ENCODE results near the gene SYTL1. TPM values are rescaled to one million over a fixed set of nuclear protein-coding genes. Genes with fewer than 3 reads are reported as not detected.

SYTL1 gene
- total and polyA plus RNA-seq, 9 of the 15 experiments (the other 6 are each of a cell fraction or from before 2014, with no cell fraction given): 0.04 to 9.3 (median 1.7) TPM

DNA sequence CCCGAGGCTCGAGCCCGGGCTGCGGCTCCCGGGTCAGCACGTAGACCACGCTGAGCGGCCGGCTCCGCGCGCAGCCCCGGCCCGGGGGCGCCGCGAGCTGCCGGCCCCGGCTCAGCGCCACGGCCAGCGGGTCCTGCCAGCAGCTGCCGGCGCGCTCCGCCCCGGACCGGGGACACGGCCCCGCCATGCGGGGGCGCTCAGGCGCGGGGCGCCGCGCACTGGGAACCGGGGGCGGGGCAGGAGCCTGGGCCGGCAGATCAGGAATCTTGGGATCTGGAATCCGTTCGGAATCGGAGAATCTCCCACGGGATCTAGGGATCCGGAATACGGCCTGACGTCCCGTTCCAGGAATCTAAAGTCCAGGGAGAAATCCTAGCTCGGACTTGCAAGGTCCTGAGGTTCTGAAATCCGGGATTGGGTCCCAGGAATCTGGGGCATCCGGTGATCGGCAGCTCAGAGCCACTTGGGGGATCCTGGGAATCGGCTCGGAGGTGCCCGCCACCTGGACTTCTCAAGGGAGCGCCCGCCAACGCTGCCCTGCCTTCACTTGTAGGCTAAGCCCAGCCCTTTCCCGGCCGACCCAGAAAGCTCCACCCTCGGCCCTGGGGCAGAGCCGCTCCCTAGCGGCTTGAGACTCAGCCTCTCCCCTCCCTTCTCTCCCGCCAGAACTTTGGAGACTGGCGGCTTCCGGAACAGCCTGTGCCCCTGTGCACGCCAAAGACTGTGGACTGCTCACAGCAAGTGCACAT lies 24.8 kb downstream of the SYTL1 start, which contains the start of gene MAP3K6 (continued):
- TF ChIP-seq, protein P1, sequence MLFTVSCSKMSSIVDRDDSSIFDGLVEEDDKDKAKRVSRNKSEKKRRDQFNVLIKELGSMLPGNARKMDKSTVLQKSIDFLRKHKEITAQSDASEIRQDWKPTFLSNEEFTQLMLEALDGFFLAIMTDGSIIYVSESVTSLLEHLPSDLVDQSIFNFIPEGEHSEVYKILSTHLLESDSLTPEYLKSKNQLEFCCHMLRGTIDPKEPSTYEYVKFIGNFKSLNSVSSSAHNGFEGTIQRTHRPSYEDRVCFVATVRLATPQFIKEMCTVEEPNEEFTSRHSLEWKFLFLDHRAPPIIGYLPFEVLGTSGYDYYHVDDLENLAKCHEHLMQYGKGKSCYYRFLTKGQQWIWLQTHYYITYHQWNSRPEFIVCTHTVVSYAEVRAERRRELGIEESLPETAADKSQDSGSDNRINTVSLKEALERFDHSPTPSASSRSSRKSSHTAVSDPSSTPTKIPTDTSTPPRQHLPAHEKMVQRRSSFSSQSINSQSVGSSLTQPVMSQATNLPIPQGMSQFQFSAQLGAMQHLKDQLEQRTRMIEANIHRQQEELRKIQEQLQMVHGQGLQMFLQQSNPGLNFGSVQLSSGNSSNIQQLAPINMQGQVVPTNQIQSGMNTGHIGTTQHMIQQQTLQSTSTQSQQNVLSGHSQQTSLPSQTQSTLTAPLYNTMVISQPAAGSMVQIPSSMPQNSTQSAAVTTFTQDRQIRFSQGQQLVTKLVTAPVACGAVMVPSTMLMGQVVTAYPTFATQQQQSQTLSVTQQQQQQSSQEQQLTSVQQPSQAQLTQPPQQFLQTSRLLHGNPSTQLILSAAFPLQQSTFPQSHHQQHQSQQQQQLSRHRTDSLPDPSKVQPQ (CRISPR knock-in tag; IDR thresholded peaks at IDR 0.05; ENCODE audit: borderline replicate concordance): no peak
- TF ChIP-seq HDAC6 (IDR thresholded peaks at IDR 0.05; ENCODE audit: low read depth, low read length) (no peak), HMGN3 (IDR thresholded peaks at IDR 0.05; ENCODE audit: borderline replicate concordance, extremely low read depth, insufficient read length, low read depth, low read length) (peak; percentile 61), RBM15 (IDR thresholded peaks at IDR 0.05; ENCODE audit: insufficient read depth, low read length) (no peak), ETV6 (IDR thresholded peaks at IDR 0.05; ENCODE audit: borderline replicate concordance in 1 of 2, low read depth in 2 of 2, low read length in 1 of 2) (no peak), ETV6 (CRISPR knock-in tag; IDR thresholded peaks at IDR 0.05; ENCODE audit: borderline replicate concordance) (no peak), LARP7 (IDR thresholded peaks at IDR 0.05) (no peak), TAF15 (IDR thresholded peaks at IDR 0.05; ENCODE audit: low read depth, low read length) (no peak), EHMT2 (IDR thresholded peaks at IDR 0.05) (no peak), OTX1 (CRISPR knock-in tag; IDR thresholded peaks at IDR 0.05) (no peak), HNRNPUL1 (IDR thresholded peaks at IDR 0.05; ENCODE audit: low read length) (no peak), RAD51 (IDR thresholded peaks at IDR 0.05; ENCODE audit: borderline replicate concordance, low read depth) (no peak), TFAM (CRISPR knock-in tag; conservative IDR thresholded peaks at IDR 0.05) (no peak), SRSF9 (IDR thresholded peaks at IDR 0.05; ENCODE audit: borderline replicate concordance, low read depth, low read length) (no peak), SMAD4 (CRISPR knock-in tag; conservative IDR thresholded peaks at IDR 0.05) (peak; percentile 87), PTTG1 (tag; IDR thresholded peaks at IDR 0.05; ENCODE audit: low read depth) (no peak), SMARCE1 (IDR thresholded peaks at IDR 0.05) (no peak), NR3C1 (CRISPR knock-in tag; IDR thresholded peaks at IDR 0.05) (no peak), ZNF584 (CRISPR knock-in tag; IDR thresholded peaks at IDR 0.05; ENCODE audit: low read depth) (no peak)
- TF ChIP-seq, protein P2, sequence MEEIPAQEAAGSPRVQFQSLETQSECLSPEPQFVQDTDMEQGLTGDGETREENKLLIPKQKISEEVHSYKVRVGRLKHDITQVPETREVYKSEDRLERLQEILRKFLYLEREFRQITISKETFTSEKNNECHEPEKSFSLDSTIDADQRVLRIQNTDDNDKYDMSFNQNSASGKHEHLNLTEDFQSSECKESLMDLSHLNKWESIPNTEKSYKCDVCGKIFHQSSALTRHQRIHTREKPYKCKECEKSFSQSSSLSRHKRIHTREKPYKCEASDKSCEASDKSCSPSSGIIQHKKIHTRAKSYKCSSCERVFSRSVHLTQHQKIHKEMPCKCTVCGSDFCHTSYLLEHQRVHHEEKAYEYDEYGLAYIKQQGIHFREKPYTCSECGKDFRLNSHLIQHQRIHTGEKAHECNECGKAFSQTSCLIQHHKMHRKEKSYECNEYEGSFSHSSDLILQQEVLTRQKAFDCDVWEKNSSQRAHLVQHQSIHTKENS (CRISPR knock-in tag; IDR thresholded peaks at IDR 0.05): no peak
- TF ChIP-seq, protein P3, sequence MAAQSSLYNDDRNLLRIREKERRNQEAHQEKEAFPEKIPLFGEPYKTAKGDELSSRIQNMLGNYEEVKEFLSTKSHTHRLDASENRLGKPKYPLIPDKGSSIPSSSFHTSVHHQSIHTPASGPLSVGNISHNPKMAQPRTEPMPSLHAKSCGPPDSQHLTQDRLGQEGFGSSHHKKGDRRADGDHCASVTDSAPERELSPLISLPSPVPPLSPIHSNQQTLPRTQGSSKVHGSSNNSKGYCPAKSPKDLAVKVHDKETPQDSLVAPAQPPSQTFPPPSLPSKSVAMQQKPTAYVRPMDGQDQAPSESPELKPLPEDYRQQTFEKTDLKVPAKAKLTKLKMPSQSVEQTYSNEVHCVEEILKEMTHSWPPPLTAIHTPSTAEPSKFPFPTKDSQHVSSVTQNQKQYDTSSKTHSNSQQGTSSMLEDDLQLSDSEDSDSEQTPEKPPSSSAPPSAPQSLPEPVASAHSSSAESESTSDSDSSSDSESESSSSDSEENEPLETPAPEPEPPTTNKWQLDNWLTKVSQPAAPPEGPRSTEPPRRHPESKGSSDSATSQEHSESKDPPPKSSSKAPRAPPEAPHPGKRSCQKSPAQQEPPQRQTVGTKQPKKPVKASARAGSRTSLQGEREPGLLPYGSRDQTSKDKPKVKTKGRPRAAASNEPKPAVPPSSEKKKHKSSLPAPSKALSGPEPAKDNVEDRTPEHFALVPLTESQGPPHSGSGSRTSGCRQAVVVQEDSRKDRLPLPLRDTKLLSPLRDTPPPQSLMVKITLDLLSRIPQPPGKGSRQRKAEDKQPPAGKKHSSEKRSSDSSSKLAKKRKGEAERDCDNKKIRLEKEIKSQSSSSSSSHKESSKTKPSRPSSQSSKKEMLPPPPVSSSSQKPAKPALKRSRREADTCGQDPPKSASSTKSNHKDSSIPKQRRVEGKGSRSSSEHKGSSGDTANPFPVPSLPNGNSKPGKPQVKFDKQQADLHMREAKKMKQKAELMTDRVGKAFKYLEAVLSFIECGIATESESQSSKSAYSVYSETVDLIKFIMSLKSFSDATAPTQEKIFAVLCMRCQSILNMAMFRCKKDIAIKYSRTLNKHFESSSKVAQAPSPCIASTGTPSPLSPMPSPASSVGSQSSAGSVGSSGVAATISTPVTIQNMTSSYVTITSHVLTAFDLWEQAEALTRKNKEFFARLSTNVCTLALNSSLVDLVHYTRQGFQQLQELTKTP (IDR thresholded peaks at IDR 0.05; ENCODE audit: low read depth in 1 of 2, partially characterized antibody in 2 of 2): no peak

Data from K562 (cell line).